ENCODE results near the gene PMPCB. TPM values are rescaled to one million over a fixed set of nuclear protein-coding genes. Genes with fewer than 3 reads are reported as not detected.

The PMPCB gene
- total RNA-seq, 1 experiment from 2014 or later = 66.8 TPM

DNA sequence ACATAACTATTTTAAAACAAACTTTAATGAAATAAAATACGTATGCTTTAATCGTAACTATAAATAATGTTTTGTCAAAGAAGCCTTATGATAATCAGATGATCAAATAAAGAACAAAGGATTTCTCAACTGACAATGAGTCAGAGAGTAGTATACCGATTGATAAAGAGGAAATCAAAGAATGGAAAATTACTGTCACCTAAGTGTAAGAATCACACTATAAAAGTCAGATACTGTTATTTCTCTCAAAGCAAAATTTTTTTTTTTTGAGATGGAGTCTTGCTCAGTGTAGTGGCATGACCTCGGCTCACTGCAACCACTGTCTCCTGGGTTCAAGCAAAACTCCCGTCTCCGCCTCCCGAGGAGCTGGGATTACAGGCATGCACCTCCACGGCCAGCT is 28.5 kb downstream of the PMPCB start:
- Histone ChIP-seq H3K4me3 (ENCODE audit: low read depth, low read length, poor library complexity, severe bottlenecking) (no peak overlapping the region), H3K36me3 (ENCODE audit: insufficient read depth, low read length, poor library complexity, severe bottlenecking) (peaks cover 71% of the 10 kb centered on the region), H3K4me1 (ENCODE audit: insufficient read depth, low read length, poor library complexity, severe bottlenecking) (no peaks in the 10 kb centered on the region), H3K9me3 (ENCODE audit: low read depth, low read length, poor library complexity, severe bottlenecking) (no peaks in the 10 kb centered on the region), H3K27me3 (replicated peaks; ENCODE audit: insufficient read depth, low read depth, low read length, poor library complexity) (no peaks in the 10 kb centered on the region), H3K27ac (ENCODE audit: low read depth, low read length, poor library complexity, severe bottlenecking) (no peak overlapping the region)
- BruUV-seq (replicated peaks) = no TSS peak
- ChIA-PET POLR2A (ENCODE audit: low non-redundant PET) (no interaction called here), CTCF (interaction anchor here (0.6 kb wide), 2 partner anchors 16 to 567 kb away, joined by 4 to 11 read pairs; no protein-coding TSS in a partner anchor)
- no peak for DNase-seq (ENCODE audit: low spot score)
- TF ChIP-seq, protein P1, sequence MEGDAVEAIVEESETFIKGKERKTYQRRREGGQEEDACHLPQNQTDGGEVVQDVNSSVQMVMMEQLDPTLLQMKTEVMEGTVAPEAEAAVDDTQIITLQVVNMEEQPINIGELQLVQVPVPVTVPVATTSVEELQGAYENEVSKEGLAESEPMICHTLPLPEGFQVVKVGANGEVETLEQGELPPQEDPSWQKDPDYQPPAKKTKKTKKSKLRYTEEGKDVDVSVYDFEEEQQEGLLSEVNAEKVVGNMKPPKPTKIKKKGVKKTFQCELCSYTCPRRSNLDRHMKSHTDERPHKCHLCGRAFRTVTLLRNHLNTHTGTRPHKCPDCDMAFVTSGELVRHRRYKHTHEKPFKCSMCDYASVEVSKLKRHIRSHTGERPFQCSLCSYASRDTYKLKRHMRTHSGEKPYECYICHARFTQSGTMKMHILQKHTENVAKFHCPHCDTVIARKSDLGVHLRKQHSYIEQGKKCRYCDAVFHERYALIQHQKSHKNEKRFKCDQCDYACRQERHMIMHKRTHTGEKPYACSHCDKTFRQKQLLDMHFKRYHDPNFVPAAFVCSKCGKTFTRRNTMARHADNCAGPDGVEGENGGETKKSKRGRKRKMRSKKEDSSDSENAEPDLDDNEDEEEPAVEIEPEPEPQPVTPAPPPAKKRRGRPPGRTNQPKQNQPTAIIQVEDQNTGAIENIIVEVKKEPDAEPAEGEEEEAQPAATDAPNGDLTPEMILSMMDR (conservative IDR thresholded peaks at IDR 0.05; ENCODE audit: low read depth, low read length) = no peak
- TF ChIP-seq EZH2 (IDR thresholded peaks at IDR 0.05; ENCODE audit: borderline replicate concordance, low read depth, low read length, poor library complexity, severe bottlenecking) = no peak
- intact Hi-C loops (cut with micrococcal nuclease; ENCODE audit: unreplicated experiment) = no loop called here

DNA sequence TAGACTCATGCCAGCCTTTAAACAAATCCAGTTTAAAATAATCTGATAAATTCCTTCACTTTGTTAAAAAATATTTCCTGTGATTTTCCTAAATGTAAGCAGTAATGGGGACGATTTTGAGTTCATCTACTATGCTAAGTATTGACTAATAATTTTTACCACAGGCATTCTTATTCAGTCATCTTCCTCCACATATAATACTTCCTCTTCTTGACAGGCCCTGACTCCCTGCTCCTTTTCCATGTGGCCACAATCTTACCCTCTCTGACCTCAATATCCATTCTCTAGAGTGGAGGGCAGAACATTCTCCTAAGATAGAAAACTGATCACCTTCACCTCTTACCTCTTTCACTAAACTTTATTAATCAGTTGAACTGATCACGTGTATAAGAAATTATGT is 39.5 kb downstream of the PMPCB start:
- H3K4me3 ChIP-seq (ENCODE audit: low read depth, low read length, poor library complexity, severe bottlenecking) = no peak overlapping the region
- CTCF ChIA-PET = no interaction called here
- no peaks in the 10 kb centered on the region for H3K4me1 ChIP-seq (ENCODE audit: insufficient read depth, low read length, poor library complexity, severe bottlenecking)
- H3K27me3 ChIP-seq (replicated peaks; ENCODE audit: insufficient read depth, low read depth, low read length, poor library complexity) = no peaks in the 10 kb centered on the region
- peaks cover 79% of the 10 kb centered on the region for H3K36me3 ChIP-seq (ENCODE audit: insufficient read depth, low read length, poor library complexity, severe bottlenecking)
- no TSS peak for BruUV-seq (replicated peaks)
- no peak for DNase-seq (ENCODE audit: low spot score)
- intact Hi-C loops (cut with micrococcal nuclease; ENCODE audit: unreplicated experiment) = no loop called here
- no peak for TF ChIP-seq EZH2 (IDR thresholded peaks at IDR 0.05; ENCODE audit: borderline replicate concordance, low read depth, low read length, poor library complexity, severe bottlenecking)
- TF ChIP-seq, protein P1 (conservative IDR thresholded peaks at IDR 0.05; ENCODE audit: low read depth, low read length) = no peak
- H3K9me3 ChIP-seq (ENCODE audit: low read depth, low read length, poor library complexity, severe bottlenecking) = no peaks in the 10 kb centered on the region
- POLR2A ChIA-PET (ENCODE audit: low non-redundant PET) = no interaction called here
- no peak overlapping the region for H3K27ac ChIP-seq (ENCODE audit: low read depth, low read length, poor library complexity, severe bottlenecking)

DNA sequence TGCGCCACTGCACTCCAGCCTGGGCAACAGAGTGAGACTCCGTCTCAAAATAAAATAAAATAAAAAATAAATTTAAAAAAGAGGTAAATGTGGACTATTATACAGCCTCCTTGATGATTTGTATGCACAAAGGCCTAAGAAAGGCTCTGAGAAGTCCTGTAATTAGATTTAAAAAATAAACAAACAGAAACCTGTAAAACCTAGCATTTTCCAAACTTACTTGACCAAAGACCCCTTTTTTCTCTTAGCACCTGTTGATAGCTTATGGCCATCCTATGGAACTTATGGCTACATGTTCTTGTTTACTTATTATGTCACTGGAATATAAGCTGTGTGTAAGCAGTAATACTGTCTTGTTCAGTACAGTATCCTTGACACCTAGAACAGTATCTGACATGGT is 41.6 kb downstream of the PMPCB start:
- no peak for DNase-seq (ENCODE audit: low spot score)
- no peak overlapping the region for H3K4me3 ChIP-seq (ENCODE audit: low read depth, low read length, poor library complexity, severe bottlenecking)
- peaks cover 6% of the 10 kb centered on the region for H3K4me1 ChIP-seq (ENCODE audit: insufficient read depth, low read length, poor library complexity, severe bottlenecking)
- H3K9me3 ChIP-seq (ENCODE audit: low read depth, low read length, poor library complexity, severe bottlenecking) = no peaks in the 10 kb centered on the region
- H3K27me3 ChIP-seq (replicated peaks; ENCODE audit: insufficient read depth, low read depth, low read length, poor library complexity) = no peaks in the 10 kb centered on the region
- intact Hi-C loops (cut with micrococcal nuclease; ENCODE audit: unreplicated experiment) = no loop called here
- TF ChIP-seq EZH2 (IDR thresholded peaks at IDR 0.05; ENCODE audit: borderline replicate concordance, low read depth, low read length, poor library complexity, severe bottlenecking) = no peak
- TF ChIP-seq, protein P1 (conservative IDR thresholded peaks at IDR 0.05; ENCODE audit: low read depth, low read length) = no peak
- CTCF ChIA-PET = no interaction called here
- POLR2A ChIA-PET (ENCODE audit: low non-redundant PET) = interaction anchor here (1.1 kb wide), 1 partner anchor 12 kb away, joined by 5 read pairs; no protein-coding TSS in a partner anchor
- peaks cover 67% of the 10 kb centered on the region for H3K36me3 ChIP-seq (ENCODE audit: insufficient read depth, low read length, poor library complexity, severe bottlenecking)
- BruUV-seq (replicated peaks) = no TSS peak
- H3K27ac ChIP-seq (ENCODE audit: low read depth, low read length, poor library complexity, severe bottlenecking) = no peak overlapping the region

Data from A673 (cell line).